GM19043 (cell line): ENCODE results near the gene ZFAND5.

Experiments used
- ATAC-seq: cut with Tn5 transposase; IDR thresholded peaks from one replicate; pipeline ENCODE4 v1.9.1; 2021; ENCODE audit warnings: low read depth; ENCODE audit not compliant: unreplicated experiment

ZFAND5 gene, protein sequence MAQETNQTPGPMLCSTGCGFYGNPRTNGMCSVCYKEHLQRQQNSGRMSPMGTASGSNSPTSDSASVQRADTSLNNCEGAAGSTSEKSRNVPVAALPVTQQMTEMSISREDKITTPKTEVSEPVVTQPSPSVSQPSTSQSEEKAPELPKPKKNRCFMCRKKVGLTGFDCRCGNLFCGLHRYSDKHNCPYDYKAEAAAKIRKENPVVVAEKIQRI

DNA sequence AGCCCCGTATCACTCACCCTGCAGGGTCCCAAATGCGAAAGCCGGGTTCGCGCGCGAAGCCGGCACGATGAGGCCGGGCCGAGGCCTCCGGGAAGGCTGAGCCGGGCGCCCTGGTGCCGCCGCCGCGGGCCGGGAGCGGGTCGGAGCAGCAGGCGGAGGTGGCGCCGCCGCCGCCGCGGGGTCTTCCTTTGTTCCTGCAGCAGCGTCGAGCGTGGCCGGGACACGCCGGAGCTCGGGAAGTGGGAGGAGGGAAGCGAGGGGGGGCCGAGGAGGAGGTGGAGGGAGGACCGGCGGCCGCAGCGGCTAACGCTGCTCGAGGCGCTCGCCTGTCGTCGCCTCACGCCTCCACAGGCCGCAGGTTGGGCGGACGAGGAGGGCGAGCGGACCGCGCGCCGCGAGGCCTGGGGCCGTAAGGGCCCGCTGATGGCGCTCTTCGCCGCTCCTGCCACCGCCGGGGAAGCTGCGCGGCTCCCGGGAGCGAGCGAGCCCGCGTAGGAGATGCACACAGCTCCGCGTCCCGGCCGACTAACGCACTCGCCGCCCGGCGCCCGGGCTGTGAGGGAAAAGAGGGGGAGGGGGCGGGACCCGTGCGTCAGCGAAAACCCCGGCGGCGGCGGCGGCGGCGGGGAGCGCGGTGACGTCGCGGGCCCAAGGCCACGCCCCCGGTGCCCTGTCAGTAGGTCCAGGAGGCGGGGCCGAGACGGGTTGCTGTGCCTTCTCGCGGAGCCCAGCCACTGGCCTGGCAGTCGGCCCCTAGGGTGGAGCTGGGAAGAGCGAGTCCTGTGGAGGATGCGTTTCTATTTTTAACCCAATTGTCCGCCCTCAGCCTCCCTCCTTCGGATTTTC is at the start of gene ZFAND5:
Gene ZFAND5 (minus strand): TSS at position 530 of the 846 bp plus-strand sequence. CDS start 4,430 bp downstream, outside the sequence.
- ATAC-seq: peak; percentile 78

DNA sequence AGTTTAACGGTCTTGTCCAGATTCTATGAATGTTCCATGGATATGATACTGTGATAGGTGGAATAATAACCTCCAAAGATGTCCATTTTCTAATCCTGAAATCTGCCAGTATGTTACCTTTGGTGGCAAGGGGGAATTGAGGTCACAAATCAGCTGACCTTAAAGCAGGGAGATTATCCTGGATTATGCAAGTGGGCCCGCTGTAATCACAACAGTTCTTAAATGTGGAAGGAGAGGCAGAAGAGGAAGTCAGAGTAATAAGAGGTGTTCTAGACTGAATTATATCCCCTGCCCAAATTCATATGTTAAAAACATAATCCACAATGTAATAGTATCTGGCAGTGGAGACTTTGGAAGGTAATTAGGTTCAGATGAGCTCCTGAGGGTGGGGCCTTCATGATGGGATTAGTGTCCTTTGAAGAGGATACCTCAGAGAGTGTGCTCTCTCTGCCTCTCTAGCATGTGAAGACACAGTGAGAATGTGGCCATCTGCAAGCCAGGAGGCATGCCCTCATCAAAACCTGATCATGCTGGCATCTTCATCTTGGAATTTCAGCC is 47.6 kb upstream of the ZFAND5 start:
- ATAC-seq: no peak

DNA sequence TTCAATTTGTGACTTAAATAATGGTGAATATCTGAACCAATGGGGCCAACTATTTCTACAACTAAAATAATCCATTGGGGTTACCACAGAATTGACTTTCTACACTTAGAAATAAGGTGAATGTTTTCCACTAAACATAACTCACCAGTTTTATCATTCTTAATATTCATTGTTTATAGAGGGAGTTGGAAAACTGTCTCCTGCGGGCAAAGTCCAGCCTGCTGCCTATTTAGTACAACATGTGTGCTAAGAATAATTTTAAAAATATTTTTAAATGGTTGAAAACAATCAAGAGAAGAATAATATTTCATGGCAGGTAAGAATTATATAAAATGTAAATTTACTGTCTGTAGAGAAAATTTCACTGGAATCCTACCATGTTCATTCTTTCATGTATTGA is 45.2 kb upstream of the ZFAND5 start:
- ATAC-seq: no peak

DNA sequence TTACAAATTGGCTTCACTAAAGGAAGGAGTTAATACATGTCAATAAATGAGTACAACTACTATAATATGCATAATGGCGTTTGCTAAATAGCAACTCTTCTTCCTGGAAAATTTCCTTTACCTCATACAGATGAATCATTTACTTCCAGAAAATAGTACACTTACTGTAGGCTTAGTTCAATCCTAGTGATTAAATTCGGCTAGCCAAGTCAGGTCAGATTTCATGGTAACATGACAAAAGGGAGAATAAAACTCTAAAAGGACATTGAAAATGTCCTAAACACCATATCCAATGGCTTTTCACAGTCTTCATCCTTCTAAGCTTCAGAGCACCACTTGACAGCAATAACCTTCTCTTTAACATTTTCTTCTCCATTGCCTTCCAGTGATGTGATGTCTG is 42.1 kb upstream of the ZFAND5 start:
- no peak for ATAC-seq

DNA sequence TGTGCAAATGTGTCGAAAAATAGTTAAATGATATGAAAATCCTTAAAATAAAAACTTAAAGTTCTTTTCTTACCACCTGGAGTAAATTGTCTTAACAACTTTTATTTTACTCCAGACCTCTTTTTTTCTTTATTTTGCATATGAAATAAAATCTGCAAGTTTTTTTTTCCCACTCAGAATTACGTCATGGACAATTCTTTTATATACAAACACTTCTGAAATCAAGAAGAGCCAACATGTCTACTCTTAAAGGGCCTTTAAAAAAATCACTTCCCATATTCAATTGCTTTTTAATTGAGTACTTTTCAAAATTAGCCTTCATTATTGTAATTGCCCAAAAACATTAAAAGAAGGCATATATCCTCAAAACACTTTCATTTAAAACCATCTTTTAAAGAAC is 37.7 kb upstream of the ZFAND5 start:
- ATAC-seq: no peak

DNA sequence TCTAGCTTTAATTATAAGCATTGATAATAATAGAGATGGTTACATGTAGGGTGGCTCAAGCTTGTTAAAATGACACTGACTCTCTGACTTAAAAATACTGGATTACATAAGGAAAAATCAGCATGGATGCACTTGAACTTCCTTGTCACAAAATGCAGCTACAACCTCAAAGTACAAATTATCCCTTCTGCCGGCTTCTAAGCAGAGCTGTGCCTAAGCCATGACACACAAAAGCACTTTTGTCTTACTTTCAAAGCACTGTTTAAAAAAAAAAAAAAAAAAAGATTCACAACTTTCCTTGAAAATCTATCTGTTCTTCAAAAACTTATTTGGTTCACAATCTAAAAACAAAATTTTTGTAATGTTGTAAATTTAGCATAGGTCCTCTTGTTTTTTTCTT is 36.4 kb upstream of the ZFAND5 start:
- ATAC-seq: no peak

DNA sequence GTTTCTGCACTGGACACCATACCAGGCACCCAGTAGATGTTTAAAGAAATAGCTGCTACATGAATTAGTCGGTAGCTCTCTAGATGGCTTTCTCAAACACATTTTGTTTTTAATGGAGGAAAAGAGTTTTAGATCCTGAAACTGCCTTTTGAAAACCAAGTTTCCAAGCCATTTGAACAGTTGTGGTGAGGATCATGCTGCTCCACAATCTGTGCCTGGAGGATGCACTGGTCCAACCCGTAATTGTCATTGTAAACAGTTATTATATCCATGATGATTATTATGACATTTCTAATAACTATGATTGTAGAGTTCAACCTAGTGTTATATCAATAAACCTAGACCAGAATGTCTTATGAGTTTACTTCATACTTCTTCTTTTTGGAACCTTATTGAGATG is 35.9 kb upstream of the ZFAND5 start:
- ATAC-seq: no peak

DNA sequence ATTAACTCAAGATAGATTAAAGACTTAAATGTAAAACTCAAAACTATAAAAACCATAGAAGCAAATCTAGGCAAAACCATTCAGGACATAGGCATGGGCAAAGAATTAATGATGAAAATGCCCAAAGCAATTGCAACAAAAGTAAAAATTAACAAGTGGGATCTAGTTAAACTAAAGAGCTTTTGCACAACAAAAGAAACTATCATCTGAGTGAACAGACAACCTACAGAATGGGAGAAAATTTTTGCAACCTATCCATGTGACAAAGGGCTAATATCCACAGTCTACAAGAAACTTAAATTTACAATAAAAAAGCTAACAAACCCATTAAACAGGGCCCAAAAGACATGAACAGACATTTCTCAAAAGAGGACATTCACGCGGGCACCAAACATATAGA is 34.4 kb upstream of the ZFAND5 start:
- ATAC-seq: no peak

DNA sequence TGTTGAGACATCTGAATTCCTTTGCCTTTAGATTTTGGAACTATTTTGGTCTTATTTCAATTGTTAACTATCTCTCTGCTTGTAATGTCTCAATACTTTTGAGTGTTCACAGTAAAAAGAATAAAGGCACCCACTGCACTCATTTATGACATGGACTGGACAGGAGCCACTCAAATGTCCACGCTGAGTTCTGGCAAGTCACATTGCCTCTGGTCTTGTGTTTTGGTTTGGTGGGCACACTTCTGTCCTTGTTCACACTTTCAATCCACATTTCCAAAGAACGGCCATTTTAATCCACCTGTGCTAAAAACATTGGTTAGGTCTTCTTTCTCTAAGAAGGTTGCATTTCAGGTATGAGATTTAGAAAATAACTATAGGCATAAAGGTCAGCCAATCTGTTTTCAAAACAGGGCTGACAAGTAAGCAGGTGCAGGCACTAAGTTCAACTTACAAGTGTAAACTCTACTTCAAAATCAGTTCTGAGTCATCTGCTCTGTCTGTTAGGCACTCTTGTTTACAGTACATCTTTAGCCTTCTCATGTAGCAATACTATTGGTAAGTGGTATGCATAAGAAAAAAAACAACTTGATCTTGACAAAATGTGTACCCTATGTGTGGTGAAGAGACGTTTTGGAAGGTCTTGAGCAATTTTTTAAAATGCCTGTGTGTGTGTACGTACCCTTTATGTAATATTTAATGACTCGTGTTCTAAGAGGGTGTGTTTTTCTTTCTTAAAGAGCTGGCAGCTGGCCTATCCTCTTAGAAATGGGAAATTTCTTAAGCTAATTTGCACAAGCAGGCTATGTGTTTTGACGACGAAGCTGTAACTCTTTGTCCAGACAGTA is 31.5 kb upstream of the ZFAND5 start:
- ATAC-seq: no peak

DNA sequence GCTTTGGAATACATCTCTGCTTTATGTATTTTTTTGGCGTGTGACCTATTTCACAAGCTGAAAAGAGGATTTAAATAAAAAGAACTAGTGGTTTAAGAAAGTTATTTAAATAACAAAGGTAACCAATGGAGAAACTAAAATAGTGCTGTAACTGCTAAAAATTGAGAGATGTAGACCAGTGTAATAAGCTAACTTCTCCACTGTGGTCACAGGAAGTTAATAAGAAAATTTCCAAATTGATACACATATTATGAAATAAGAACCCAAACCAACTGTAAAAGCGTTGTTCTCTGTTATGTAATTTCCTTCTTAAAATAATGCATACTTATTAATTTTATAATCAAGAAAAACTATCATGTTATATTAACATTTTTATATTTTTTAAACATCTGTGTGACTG is 29.1 kb upstream of the ZFAND5 start:
- ATAC-seq: no peak

DNA sequence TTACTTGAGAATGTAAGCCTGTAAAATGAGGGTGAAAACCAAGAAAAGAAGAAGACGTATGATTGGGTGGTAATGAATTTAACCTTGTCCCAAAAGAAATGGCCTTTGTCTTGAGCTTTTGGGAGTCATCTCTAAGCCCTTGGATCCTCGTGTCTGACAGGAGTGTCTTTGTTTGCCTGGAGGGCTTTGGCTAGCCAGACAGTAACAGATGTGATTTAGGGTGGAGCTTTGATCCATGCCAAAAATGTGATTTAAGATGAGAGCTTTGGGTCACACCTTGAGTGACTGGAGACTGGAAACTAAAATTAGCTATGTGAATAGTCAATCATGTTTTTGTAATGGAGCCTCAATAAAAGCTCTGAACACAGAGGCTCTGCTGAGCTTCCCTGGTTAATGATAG is 25.9 kb upstream of the ZFAND5 start:
- no peak for ATAC-seq

DNA sequence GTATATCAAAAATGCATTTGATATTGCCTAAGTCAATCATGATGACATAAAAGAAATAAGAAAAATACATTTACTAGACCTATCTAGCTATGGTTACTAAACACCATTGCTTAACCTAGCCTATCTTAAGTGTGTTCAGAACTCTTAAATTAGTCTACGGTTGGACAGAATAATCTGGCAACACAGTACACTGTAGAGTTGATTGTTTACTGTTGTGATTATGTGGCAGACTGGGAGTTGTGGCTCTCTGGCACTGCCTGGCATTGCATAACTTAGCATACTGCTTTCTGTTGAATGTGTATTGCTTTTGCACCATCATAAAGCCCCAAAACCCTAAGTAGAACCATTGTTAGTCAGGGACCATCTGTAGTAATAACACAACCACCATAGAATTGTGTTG is 21.2 kb upstream of the ZFAND5 start:
- ATAC-seq: no peak

DNA sequence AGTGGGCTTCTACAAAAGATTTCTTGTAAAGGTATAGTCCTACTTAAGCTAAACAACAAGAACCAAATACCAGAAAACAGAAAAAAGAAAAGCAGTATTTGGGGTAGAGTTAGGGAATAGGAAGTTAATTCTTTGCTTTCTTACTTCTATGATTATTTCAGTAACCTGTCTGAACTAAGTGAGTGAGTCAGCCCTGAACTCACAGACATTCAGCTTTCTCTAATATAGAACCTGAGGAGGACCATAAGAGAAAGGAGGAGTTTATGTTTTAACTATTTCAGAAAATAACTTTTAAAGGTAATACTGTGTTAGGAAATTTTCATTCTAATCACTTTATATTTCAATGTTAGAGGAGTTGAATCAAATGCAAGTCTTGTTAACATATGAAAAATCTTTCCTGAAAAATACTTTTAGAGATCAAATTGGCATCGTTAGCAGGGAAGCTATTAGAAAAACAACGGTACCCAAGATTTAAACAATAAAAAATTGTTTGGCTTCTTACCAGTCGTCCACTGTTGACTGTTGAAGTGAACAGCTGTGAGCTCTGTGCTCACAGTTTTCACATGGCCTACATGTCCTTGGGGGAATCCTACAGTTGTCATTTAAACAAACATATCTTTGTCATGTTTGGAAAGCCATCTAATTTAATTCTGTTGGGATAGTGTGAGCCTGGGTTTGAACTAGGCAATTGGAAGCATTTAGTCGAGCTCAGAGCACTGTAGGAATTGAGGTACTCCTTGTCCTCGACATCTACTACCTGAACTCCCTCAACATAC is 19.9 kb upstream of the ZFAND5 start:
- no peak for ATAC-seq

DNA sequence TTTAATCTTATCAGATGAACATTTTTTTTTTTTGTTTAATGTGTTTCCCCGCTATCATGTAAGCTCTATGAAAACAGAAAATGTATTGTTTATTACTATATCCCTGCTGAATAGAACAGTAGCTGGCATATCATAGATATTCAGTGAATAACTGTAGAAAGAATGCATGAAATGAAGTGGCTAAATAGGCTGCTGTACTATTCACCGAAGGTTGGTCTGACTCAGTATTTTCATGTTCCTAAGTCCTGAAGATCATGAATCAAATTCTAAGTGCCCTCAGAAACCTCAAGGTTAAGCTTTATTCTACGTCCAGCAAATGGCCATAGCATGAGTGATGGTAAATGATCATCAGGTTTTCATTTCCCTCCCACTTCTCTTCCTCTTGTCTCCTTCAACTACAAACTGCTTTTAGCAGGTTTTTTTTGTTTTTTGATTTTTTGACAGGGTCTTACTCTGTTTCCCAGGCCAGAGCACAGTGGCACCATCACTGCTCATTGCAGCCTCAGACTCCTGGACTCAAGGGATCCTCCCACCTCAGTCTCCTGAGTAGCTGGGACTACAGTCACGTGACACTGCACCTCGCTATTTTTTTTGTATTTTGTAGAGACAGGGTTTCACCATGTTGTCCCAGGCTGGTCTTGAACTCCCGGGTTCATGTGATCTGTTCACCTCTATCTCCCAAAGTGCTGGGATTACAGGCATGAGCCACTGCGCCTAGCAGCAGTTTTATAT is 19.1 kb upstream of the ZFAND5 start:
- ATAC-seq: no peak

DNA sequence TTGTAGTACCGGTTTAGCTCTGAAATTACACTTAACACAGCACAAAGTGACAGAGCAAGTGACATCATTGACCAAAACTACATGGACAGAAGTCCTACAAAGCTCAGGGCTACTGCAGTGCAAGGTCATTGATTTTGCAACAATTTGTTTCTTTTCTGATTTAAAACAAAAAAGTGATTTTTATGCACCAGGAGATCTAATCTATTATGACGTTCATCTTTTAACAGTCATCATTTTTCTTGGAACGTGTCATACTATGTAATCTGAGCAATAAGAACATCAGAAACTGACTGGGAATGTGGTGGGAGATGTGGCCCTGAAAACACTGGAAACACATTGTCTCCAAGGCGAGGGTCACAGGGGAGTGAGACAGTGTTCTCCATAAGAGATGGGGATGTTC is 17.4 kb upstream of the ZFAND5 start:
- no peak for ATAC-seq

DNA sequence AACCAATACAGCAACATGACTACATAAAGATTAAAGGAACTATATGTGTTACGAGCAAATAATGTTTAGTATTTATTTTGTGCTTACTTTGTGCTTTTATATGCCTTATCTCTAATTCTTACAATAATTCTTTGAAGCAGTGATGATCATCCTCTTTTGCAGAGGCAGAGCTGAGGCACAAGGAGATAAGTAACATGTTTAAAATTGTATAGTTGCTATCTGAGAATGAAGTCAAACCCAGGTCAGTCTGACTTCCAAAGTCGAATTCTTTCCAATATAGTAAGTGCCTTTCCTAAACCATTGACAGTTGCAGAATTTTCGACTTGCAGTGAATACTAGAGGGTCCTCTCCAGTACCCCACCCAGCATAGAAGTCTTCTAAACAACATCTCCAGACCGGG is 12.0 kb upstream of the ZFAND5 start:
- ATAC-seq: no peak

DNA sequence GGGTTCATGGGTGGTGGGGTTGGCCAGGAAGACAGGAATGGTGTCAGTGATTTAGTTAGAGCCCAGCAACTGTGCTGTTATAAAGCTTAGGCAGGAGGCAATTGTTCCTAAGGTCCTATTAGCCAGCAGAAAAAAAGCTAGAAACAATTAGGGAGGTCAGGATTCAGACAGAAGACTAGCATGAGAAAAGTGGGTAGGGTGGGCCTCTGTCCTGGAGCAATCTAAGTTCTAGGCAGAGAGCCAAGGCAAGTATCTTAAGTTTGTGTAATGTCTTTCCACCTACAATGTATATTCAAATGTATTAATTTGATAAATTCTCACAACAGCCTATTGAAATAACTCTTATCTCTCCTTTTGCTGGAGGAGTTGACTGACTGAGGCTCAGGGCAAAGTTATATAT is 6.1 kb upstream of the ZFAND5 start:
- ATAC-seq: no peak

DNA sequence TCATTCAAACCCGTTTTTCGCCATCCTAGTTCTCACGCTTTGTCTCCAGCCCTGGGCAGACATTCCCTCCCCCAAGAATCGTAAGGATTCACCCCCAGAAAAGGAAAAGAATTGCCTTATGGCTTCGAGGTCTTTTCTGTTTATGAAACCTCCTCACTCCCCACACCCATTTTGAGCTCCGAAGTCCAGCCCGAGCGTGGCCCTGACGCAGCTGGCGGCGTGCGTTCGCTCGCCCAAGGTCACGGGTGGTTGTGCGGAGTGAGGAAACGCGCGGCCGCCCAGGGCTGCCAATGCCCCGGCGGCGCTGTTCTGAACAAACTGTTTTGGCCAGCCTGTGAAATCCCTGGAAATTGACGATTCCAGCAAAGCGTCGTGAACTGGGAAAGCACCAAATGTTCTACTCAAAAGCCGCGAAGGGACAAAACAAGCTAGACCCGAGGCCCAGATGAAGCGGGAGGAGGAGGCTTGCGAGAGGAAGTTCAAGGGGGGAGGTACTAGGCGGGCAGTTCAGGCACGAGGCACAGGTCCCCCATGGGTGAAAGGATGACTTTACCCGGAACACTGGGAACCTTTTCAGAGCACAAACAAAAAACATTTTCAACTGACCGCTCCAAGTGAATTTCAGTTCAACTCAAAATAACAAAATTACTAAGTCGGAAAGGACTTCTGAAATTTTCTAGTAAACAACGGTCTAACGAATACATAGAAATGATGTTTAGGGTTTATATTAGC is 683 bp upstream of the ZFAND5 start:
- ATAC-seq: peak; percentile 37
